Ovary (tissue), 3 donors: Measurements from ENCODE around the gene ARHGAP8.

Experiments
- EP300 ChIP-seq: sonication (generic); formaldehyde crosslinking; IDR thresholded peaks from one replicate; pipeline ENCODE4 v1.6.1; 2017; ENCODE audit warnings: antibody characterized with exemption
- POLR2A ChIP-seq: fragments of 450-650 bp; IDR thresholded peaks from one replicate; pipeline ENCODE4 v1.6.1; 2017; ENCODE audit warnings: antibody characterized with exemption, mild to moderate bottlenecking, moderate library complexity
- TF ChIP-seq, protein P1 (sequence below), 3 donors: fragments of 450-650 bp in 2 of 3; fragments of 200-600 bp in 1 of 3; IDR thresholded peaks; one replicate each; pipeline versions ENCODE4 v1.5.1 to v1.8.0; 2016 to 2022; ENCODE audit warnings: antibody characterized with exemption in 3 of 3, mild to moderate bottlenecking in 1 of 3
- donor health status: DM: no; HTN: no; CAD: no.

DNA sequence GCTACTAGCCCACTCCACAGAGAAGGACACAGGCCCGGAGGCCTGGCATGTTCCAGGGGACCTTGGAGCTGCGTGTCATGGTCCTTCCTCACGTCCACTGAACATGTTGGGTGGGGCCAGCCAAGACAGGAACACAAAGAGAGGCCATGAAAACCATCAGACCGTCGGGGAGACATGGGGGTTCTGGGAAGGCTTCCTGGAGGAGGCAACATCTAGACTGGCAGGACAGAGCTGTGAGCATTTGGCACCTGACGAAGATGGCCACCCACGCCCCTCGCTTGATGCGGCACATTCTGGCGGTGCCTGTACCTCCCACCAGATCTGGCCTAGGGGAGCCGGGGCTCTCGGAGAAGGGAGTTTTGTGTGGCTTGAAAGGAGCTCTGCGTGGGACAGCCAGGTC is 24.7 kb upstream of the ARHGAP8 start:
- TF ChIP-seq POLR2A, result no peak
- TF ChIP-seq, protein P1, sequence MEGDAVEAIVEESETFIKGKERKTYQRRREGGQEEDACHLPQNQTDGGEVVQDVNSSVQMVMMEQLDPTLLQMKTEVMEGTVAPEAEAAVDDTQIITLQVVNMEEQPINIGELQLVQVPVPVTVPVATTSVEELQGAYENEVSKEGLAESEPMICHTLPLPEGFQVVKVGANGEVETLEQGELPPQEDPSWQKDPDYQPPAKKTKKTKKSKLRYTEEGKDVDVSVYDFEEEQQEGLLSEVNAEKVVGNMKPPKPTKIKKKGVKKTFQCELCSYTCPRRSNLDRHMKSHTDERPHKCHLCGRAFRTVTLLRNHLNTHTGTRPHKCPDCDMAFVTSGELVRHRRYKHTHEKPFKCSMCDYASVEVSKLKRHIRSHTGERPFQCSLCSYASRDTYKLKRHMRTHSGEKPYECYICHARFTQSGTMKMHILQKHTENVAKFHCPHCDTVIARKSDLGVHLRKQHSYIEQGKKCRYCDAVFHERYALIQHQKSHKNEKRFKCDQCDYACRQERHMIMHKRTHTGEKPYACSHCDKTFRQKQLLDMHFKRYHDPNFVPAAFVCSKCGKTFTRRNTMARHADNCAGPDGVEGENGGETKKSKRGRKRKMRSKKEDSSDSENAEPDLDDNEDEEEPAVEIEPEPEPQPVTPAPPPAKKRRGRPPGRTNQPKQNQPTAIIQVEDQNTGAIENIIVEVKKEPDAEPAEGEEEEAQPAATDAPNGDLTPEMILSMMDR (IDR thresholded peaks at IDR 0.05), result no peak
- no peak for TF ChIP-seq EP300
